ENCODE measurements around the gene HPS4. TPM values are rescaled to one million over a fixed set of nuclear protein-coding genes. Genes with fewer than 3 reads are reported as not detected.
"Not testable (repeated sequence)": the region's sequence is repeated elsewhere in the genome, so short reads cannot be mapped to it uniquely, and the experiment has no call there.

HPS4 gene
- total and polyA plus RNA-seq, 4 experiments from 2014 or later, result 7.9 to 59.7 (median 36.9) TPM

DNA sequence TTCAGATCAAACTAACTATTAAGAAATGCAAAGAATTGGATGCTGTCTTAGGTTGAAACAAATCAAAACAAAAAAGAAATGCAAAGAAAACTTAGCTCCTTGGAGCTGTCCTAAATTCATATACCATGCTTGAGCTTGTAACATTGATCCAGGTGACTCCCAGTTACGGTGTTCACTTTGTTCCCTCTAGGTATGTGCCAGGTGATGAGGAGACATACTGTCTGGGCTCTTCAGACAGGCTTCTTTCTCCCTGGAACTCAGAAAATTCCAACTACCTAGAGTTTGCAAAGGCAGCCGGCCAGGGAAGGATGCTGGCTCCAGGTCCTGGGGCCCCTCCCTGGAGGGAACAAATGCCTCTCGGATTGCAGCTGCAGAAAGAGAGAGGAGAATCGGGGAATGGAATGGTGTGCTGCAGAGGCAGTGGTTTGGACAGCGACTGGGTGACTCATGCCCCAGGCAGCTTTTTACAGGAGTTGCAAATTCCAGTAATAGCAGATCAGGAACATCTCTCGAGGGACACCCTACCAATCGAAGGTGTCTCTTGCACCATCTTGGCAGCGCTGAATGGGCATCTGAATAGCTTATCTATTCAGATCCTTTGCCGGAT is 66.8 kb downstream of the HPS4 start:
- H3K27me3 ChIP-seq (ENCODE audit: insufficient read depth, low read length), result no peaks in the 10 kb centered on the region
- Mint-ChIP-seq H3K27ac (no peak overlapping the region), H3K36me3 (no peaks in the 10 kb centered on the region), H3K9me3 (peaks cover 0 to 5% (median 0%) of the 10 kb centered on the region in 8 donors), H3K4me3 (no peak overlapping the region), H3K4me1 (no peaks in the 10 kb centered on the region), H3K27me3 (peaks cover 5 to 16% of the 10 kb centered on the region in 2 donors)
- H3K36me3 ChIP-seq (ENCODE audit: insufficient read depth, low read length), result no peaks in the 10 kb centered on the region
- DNase-seq, result no peak
- POLR2A ChIA-PET (ENCODE audit: partially characterized antibody), result interaction anchor here (1.2 kb wide), 1 partner anchor 13 kb away, joined by 3 read pairs; the partner anchor contains the start of gene ASPHD2
- no peaks in the 10 kb centered on the region for H3K4me1 ChIP-seq (ENCODE audit: insufficient read depth, low read length)
- H3K27ac ChIP-seq (ENCODE audit: low read depth, low read length), result no peak overlapping the region
- H3K4me3 ChIP-seq (ENCODE audit: low read length in 2 of 2), result no peak overlapping the region
- intact Hi-C loops (cut with micrococcal nuclease), result no loop called here
- no peaks in the 10 kb centered on the region for H3K9me3 ChIP-seq (ENCODE audit: control insufficient read depth in 1 of 2, low read length in 2 of 2)
- CTCF ChIA-PET (ENCODE audit: partially characterized antibody), result interaction anchor here (1.5 kb wide), 1 partner anchor 19 kb away, joined by 3 read pairs; no protein-coding TSS in a partner anchor

DNA sequence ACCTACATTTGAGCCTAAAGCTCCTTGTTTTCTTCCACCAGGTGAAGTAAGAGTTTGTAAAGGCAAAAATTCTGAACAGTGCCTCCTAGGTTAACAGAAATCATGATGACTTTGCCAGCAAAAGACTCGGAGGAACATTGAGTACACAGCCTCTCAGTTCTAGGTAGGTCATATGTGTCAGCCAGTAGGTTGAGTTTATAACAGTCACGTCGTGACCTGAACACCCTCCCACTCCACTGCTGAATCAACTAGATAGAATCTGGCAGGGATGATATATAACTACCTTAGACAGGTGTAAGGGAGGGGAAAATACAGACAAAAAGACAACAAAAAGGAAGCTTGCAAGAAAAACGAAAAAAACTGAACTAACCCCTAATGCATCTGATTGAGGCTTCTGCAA is 67.3 kb downstream of the HPS4 start:
- POLR2A ChIA-PET (ENCODE audit: partially characterized antibody), result interaction anchor here (1.2 to 1.7 kb wide), 2 partner anchors 12 to 13 kb away, joined by 3 read pairs; partner anchors contain the start of gene ASPHD2
- H3K9me3 Mint-ChIP-seq, result peaks cover 0 to 2% (median 0%) of the 10 kb centered on the region in 8 donors
- H3K27ac Mint-ChIP-seq, result no peak overlapping the region
- Histone ChIP-seq H3K36me3 (ENCODE audit: insufficient read depth, low read length) (no peaks in the 10 kb centered on the region), H3K27ac (ENCODE audit: low read depth, low read length) (no peak overlapping the region), H3K4me1 (ENCODE audit: insufficient read depth, low read length) (no peaks in the 10 kb centered on the region), H3K9me3 (ENCODE audit: control insufficient read depth in 1 of 2, low read length in 2 of 2) (no peaks in the 10 kb centered on the region), H3K27me3 (ENCODE audit: insufficient read depth, low read length) (no peaks in the 10 kb centered on the region), H3K4me3 (ENCODE audit: low read length in 2 of 2) (no peak overlapping the region)
- H3K36me3 Mint-ChIP-seq, result no peaks in the 10 kb centered on the region
- CTCF ChIA-PET (ENCODE audit: partially characterized antibody), result interaction anchor here (1.3 kb wide), 1 partner anchor 45 kb away, joined by 3 read pairs; no protein-coding TSS in a partner anchor
- H3K4me3 Mint-ChIP-seq, result no peak overlapping the region
- H3K4me1 Mint-ChIP-seq, result no peaks in the 10 kb centered on the region
- peaks cover 5 to 16% of the 10 kb centered on the region in 2 donors for H3K27me3 Mint-ChIP-seq
- intact Hi-C loops (cut with micrococcal nuclease), result no loop called here
- no peak for DNase-seq

GRCh38 chr22:26414347-26414746 is 69.2 kb downstream of the HPS4 start:
- H3K27ac Mint-ChIP-seq, result no peak overlapping the region
- Histone ChIP-seq H3K27me3 (ENCODE audit: insufficient read depth, low read length) (no peaks in the 10 kb centered on the region), H3K4me3 (ENCODE audit: low read length in 2 of 2) (no peak overlapping the region), H3K27ac (ENCODE audit: low read depth, low read length) (no peak overlapping the region), H3K36me3 (ENCODE audit: insufficient read depth, low read length) (no peaks in the 10 kb centered on the region), H3K9me3 (ENCODE audit: control insufficient read depth in 1 of 2, low read length in 2 of 2) (no peaks in the 10 kb centered on the region), H3K4me1 (ENCODE audit: insufficient read depth, low read length) (no peaks in the 10 kb centered on the region)
- intact Hi-C loops (cut with micrococcal nuclease), result no loop called here
- no peaks in the 10 kb centered on the region for H3K9me3 Mint-ChIP-seq
- no peaks in the 10 kb centered on the region for H3K36me3 Mint-ChIP-seq
- DNase-seq, result no peak
- H3K27me3 Mint-ChIP-seq, result peaks cover 4 to 17% of the 10 kb centered on the region in 2 donors
- ChIA-PET POLR2A (ENCODE audit: partially characterized antibody) (interaction anchor here (1.7 kb wide), 1 partner anchor 14 kb away, joined by 3 read pairs; no protein-coding TSS in a partner anchor), CTCF (ENCODE audit: partially characterized antibody) (no interaction called here)
- H3K4me1 Mint-ChIP-seq, result no peaks in the 10 kb centered on the region
- H3K4me3 Mint-ChIP-seq, result no peak overlapping the region

DNA sequence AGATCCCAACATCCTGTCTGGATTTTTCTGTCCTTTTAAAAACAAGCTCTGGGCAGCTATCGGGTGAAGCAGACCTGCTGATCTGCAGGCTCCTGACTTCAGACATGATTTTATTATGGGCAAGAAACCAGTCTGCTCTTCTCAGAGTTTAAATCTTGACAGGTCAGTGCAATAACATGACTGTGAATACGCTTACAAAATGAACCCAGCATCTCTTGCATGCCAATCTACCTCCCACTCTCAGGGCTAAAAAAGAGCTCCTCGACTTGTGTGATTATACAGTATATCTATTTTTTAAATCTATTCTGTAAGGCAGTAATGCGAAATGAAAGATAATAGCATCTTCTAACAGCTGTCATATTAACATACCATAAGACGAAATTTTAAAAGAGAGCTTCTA is 73.2 kb downstream of the HPS4 start:
- no peaks in the 10 kb centered on the region for H3K9me3 ChIP-seq (ENCODE audit: control insufficient read depth in 1 of 2, low read length in 2 of 2)
- no peaks in the 10 kb centered on the region for H3K36me3 ChIP-seq (ENCODE audit: insufficient read depth, low read length)
- POLR2A ChIA-PET (ENCODE audit: partially characterized antibody), result no interaction called here
- intact Hi-C loops (cut with micrococcal nuclease), result no loop called here
- H3K27ac ChIP-seq (ENCODE audit: low read depth, low read length), result no peak overlapping the region
- peaks cover 2 to 14% of the 10 kb centered on the region in 2 donors for H3K27me3 Mint-ChIP-seq
- CTCF ChIA-PET (ENCODE audit: partially characterized antibody), result interaction anchor here (1.6 kb wide), 1 partner anchor 233 kb away, joined by 3 read pairs; no protein-coding TSS in a partner anchor
- H3K27me3 ChIP-seq (ENCODE audit: insufficient read depth, low read length), result no peaks in the 10 kb centered on the region
- no peak overlapping the region for H3K27ac Mint-ChIP-seq
- no peak overlapping the region for H3K4me3 Mint-ChIP-seq
- no peaks in the 10 kb centered on the region for H3K36me3 Mint-ChIP-seq
- H3K9me3 Mint-ChIP-seq, result no peaks in the 10 kb centered on the region
- H3K4me1 ChIP-seq (ENCODE audit: insufficient read depth, low read length), result no peaks in the 10 kb centered on the region
- no peak overlapping the region for H3K4me3 ChIP-seq (ENCODE audit: low read length in 2 of 2)
- H3K4me1 Mint-ChIP-seq, result no peaks in the 10 kb centered on the region
- no peak for DNase-seq

DNA sequence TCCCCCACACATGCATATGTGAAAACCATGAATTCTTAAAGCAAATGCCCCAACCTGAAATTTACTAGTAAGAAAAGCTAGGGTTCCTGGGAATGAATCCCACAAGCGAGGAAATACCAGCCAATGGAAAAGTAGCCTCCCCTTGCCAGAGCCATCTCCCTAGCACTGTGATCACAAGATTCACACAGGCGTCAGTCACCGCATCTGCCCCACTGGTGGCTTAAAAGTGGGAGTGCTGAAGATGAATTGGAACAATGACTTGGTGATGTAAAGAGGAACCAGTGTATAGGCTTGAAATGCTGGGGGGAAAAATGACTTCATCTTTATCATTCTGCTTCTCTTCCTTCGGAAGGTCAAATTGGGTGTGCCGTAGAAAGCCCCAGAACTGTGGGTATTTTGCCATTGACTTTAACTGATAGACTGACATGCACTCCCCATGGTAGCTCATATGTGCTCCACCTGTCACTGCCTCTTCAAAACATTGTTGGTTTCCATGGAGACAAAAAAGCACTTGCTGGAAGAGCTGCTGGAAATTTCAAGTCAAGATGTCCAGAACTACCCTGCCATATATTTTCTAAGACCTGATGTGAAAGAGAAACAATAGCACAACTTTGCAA is 73.8 kb downstream of the HPS4 start:
- Histone ChIP-seq H3K4me1 (ENCODE audit: insufficient read depth, low read length) (no peaks in the 10 kb centered on the region), H3K4me3 (ENCODE audit: low read length in 2 of 2) (no peak overlapping the region), H3K9me3 (ENCODE audit: control insufficient read depth in 1 of 2, low read length in 2 of 2) (no peaks in the 10 kb centered on the region), H3K27me3 (ENCODE audit: insufficient read depth, low read length) (no peaks in the 10 kb centered on the region), H3K27ac (ENCODE audit: low read depth, low read length) (no peak overlapping the region), H3K36me3 (ENCODE audit: insufficient read depth, low read length) (no peaks in the 10 kb centered on the region)
- Mint-ChIP-seq H3K4me1 (no peaks in the 10 kb centered on the region), H3K36me3 (no peaks in the 10 kb centered on the region), H3K27me3 (peaks cover 2 to 14% of the 10 kb centered on the region in 2 donors), H3K27ac (no peak overlapping the region), H3K4me3 (no peak overlapping the region), H3K9me3 (no peaks in the 10 kb centered on the region)
- intact Hi-C loops (cut with micrococcal nuclease), result no loop called here
- POLR2A ChIA-PET (ENCODE audit: partially characterized antibody), result no interaction called here
- DNase-seq, result no peak
- CTCF ChIA-PET (ENCODE audit: partially characterized antibody), result interaction anchor here (1.6 kb wide), 1 partner anchor 234 kb away, joined by 3 read pairs; no protein-coding TSS in a partner anchor

GRCh38 chr22:26408562-26409220 is 74.9 kb downstream of the HPS4 start:
- H3K36me3 ChIP-seq (ENCODE audit: insufficient read depth, low read length); H3K27ac ChIP-seq (ENCODE audit: low read depth, low read length); H3K27ac Mint-ChIP-seq; H3K9me3 Mint-ChIP-seq; H3K4me1 ChIP-seq (ENCODE audit: insufficient read depth, low read length); POLR2A ChIA-PET (ENCODE audit: partially characterized antibody); H3K4me3 Mint-ChIP-seq; H3K4me1 Mint-ChIP-seq; H3K27me3 ChIP-seq (ENCODE audit: insufficient read depth, low read length); H3K9me3 ChIP-seq (ENCODE audit: control insufficient read depth in 1 of 2, low read length in 2 of 2); DNase-seq; H3K4me3 ChIP-seq (ENCODE audit: low read length in 2 of 2); intact Hi-C loops (cut with micrococcal nuclease); H3K36me3 Mint-ChIP-seq: not testable (repeated sequence)
- CTCF ChIA-PET (ENCODE audit: partially characterized antibody), result interaction anchor here (0.9 kb wide), 1 partner anchor 43 kb away, joined by 3 read pairs; no protein-coding TSS in a partner anchor
- peaks cover 2 to 11% of the 10 kb centered on the region in 2 donors for H3K27me3 Mint-ChIP-seq

GRCh38 chr22:26406118-26406517 is 77.5 kb downstream of the HPS4 start:
- POLR2A ChIA-PET (ENCODE audit: partially characterized antibody), result no interaction called here
- H3K9me3 Mint-ChIP-seq, result no peaks in the 10 kb centered on the region
- H3K27ac Mint-ChIP-seq, result no peak overlapping the region
- H3K36me3 Mint-ChIP-seq, result no peaks in the 10 kb centered on the region
- intact Hi-C loops (cut with micrococcal nuclease), result no loop called here
- H3K4me1 Mint-ChIP-seq, result no peaks in the 10 kb centered on the region
- H3K27ac ChIP-seq (ENCODE audit: low read depth, low read length), result no peak overlapping the region
- no peaks in the 10 kb centered on the region for H3K4me1 ChIP-seq (ENCODE audit: insufficient read depth, low read length)
- H3K27me3 Mint-ChIP-seq, result peaks cover 9 to 13% of the 10 kb centered on the region in 2 donors
- no peaks in the 10 kb centered on the region for H3K27me3 ChIP-seq (ENCODE audit: insufficient read depth, low read length)
- DNase-seq, result no peak
- no peaks in the 10 kb centered on the region for H3K9me3 ChIP-seq (ENCODE audit: control insufficient read depth in 1 of 2, low read length in 2 of 2)
- no peak overlapping the region for H3K4me3 ChIP-seq (ENCODE audit: low read length in 2 of 2)
- CTCF ChIA-PET (ENCODE audit: partially characterized antibody), result no interaction called here
- H3K36me3 ChIP-seq (ENCODE audit: insufficient read depth, low read length), result no peaks in the 10 kb centered on the region
- no peak overlapping the region for H3K4me3 Mint-ChIP-seq
